Spinal cord (tissue), 10 donors: ENCODE results near the gene CDKAL1. TPM values are rescaled to one million over a fixed set of nuclear protein-coding genes. Genes with fewer than 3 reads are reported as not detected.
"Not testable (repeated sequence)": the region's sequence is repeated elsewhere in the genome, so short reads cannot be mapped to it uniquely, and the experiment has no call there.

Experiments
- DNase-seq, 6 donors: peaks; one replicate each; pipeline versions ENCODE4 v3.0.0 to v3.0.0-alpha.2; 2013 to 2015; ENCODE audit warnings: low spot score in 6 of 6, low read depth in 4 of 6
- H3K27ac ChIP-seq: one replicate; pipeline ENCODE4 v1.5.1; 2013; ENCODE audit warnings: low read depth, low read length, control low read depth
- H3K27me3 ChIP-seq: one replicate; pipeline ENCODE4 v1.6.1; 2013; ENCODE audit warnings: low read length; ENCODE audit not compliant: control insufficient read depth, insufficient read depth
- H3K36me3 ChIP-seq: one replicate; pipeline ENCODE4 v1.6.1; 2013; ENCODE audit warnings: low read length; ENCODE audit not compliant: control insufficient read depth, insufficient read depth
- H3K4me1 ChIP-seq: one replicate; pipeline ENCODE4 v1.6.1; 2013; ENCODE audit warnings: low read length; ENCODE audit not compliant: control insufficient read depth, insufficient read depth
- H3K4me3 ChIP-seq: one replicate; pipeline ENCODE4 v1.5.1; 2013; ENCODE audit warnings: low read depth, low read length, control low read depth
- H3K9me3 ChIP-seq: one replicate; pipeline ENCODE4 v1.6.1; 2013; ENCODE audit warnings: low read length; ENCODE audit not compliant: control insufficient read depth, insufficient read depth
- WGBS: methylation state at CpG from one replicate; pipeline ENCODE4 v1.1.5; 2013; ENCODE audit warnings: missing lambda C conversion rate; ENCODE audit not compliant: insufficient coverage; 5-methylcytosine and 5-hydroxymethylcytosine counted together
- polyA plus RNA-seq, 2 donors: library from polyadenylated mRNA; unstranded; fragments of 120-200 nt; gene quantifications; one replicate each; pipeline ENCODE4 v1.2.1, GENCODE V29; 2013; ENCODE audit not compliant: insufficient read length in 2 of 2
- total RNA-seq, 2 donors: library from RNA; depleted of rRNA in 1 of 2; stranded (reverse); fragments of 120-200 nt in 1 of 2; fragments of >200 nt in 1 of 2; gene quantifications; one replicate each; pipeline versions ENCODE4 v1.2.3 to v1.2.4, GENCODE V29; 2013 to 2014
- donor health status: healthy.

Gene CDKAL1
- total and polyA plus RNA-seq, 4 donors: 15.1 to 34.2 (median 22.0) TPM

- H3K27me3 ChIP-seq: no peaks in the 10 kb centered on the region
- H3K4me3 ChIP-seq: no peak overlapping the region
- no peaks in the 10 kb centered on the region for H3K4me1 ChIP-seq
- H3K9me3 ChIP-seq: peaks cover 4% of the 10 kb centered on the region
- WGBS: no CpG with 5 or more reads among the region's 1 CpG
- no peak overlapping the region for H3K27ac ChIP-seq
- DNase-seq: no peak
- H3K36me3 ChIP-seq: no peaks in the 10 kb centered on the region
Observed at GRCh38 chr6:20816126-20816525, 281.9 kb downstream of the CDKAL1 start.

- no CpG with 5 or more reads among the region's 2 CpGs for whole genome bisulfite sequencing
- DNase-seq: no peak
- no peaks in the 10 kb centered on the region for H3K36me3 ChIP-seq
- peaks cover 4% of the 10 kb centered on the region for H3K9me3 ChIP-seq
- H3K4me1 ChIP-seq: no peaks in the 10 kb centered on the region
- no peak overlapping the region for H3K27ac ChIP-seq
- no peaks in the 10 kb centered on the region for H3K27me3 ChIP-seq
- no peak overlapping the region for H3K4me3 ChIP-seq
Observed at GRCh38 chr6:20817806-20818320, 283.6 kb downstream of the CDKAL1 start.

- no peaks in the 10 kb centered on the region for H3K36me3 ChIP-seq
- H3K27me3 ChIP-seq: no peaks in the 10 kb centered on the region
- 100% methylated on average over 5 of the region's 7 CpGs for WGBS
- H3K27ac ChIP-seq: no peak overlapping the region
- no peak overlapping the region for H3K4me3 ChIP-seq
- H3K4me1 ChIP-seq: no peaks in the 10 kb centered on the region
- DNase-seq: no peak
- no peaks in the 10 kb centered on the region for H3K9me3 ChIP-seq
Observed at GRCh38 chr6:20819774-20820400, 285.6 kb downstream of the CDKAL1 start.

- WGBS: no CpG with 5 or more reads among the region's 6 CpGs
- no peak for DNase-seq
- Histone ChIP-seq H3K4me3 (no peak overlapping the region), H3K9me3 (no peaks in the 10 kb centered on the region), H3K36me3 (no peaks in the 10 kb centered on the region), H3K27ac (no peak overlapping the region), H3K27me3 (no peaks in the 10 kb centered on the region), H3K4me1 (no peaks in the 10 kb centered on the region)
Observed at GRCh38 chr6:20826378-20826777, 292.1 kb downstream of the CDKAL1 start.

DNA sequence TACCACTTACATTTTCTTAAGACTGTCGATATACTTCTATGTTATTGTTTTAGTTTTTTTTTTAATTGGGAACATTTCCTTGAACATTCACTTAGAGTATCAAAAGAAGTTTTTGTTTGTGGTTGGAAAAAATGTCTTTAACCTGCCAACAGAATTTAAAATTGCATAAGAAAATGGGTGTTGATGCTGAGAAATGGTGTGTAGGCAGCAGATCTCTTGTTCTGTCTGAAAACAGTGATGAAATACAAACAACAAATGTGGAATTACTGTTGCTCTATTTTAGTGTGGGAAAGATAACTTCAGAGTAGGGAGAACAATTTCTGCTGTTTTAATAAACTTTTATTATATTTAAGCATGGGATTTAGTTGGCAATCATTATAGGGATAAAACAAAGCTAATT, 293.5 kb downstream of the CDKAL1 start:
- Histone ChIP-seq H3K27ac (no peak overlapping the region), H3K36me3 (no peaks in the 10 kb centered on the region), H3K4me1 (no peaks in the 10 kb centered on the region), H3K27me3 (no peaks in the 10 kb centered on the region), H3K4me3 (no peak overlapping the region), H3K9me3 (no peaks in the 10 kb centered on the region)
- DNase-seq: no peak
- no CpG with 5 or more reads among the region's 1 CpG for WGBS

DNA sequence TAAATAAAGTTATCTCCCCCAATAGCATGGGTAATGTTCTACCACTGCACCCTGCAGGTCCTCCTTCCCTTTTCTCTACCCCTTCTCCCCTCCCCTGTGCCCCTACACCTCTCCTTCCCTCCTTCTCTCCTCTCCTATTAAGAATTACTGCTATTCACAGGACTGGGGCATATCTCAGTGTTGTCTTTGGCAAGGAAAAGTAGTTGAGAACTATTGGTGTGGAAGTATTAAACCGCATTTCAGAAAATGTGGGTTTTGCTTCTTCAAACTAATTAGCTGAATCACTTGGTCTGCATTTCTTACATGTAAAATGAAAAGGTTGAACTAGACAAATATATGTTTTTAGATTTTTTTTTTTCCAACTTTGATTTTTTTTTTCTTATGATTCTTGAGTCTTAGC, 296.3 kb downstream of the CDKAL1 start:
- Histone ChIP-seq H3K9me3 (no peaks in the 10 kb centered on the region), H3K36me3 (no peaks in the 10 kb centered on the region), H3K27ac (no peak overlapping the region), H3K27me3 (no peaks in the 10 kb centered on the region), H3K4me1 (no peaks in the 10 kb centered on the region), H3K4me3 (no peak overlapping the region)
- no CpG with 5 or more reads among the region's 1 CpG for WGBS
- no peak for DNase-seq

- not testable (repeated sequence) for H3K4me1 ChIP-seq, H3K9me3 ChIP-seq, H3K4me3 ChIP-seq, H3K36me3 ChIP-seq, DNase-seq, H3K27ac ChIP-seq, H3K27me3 ChIP-seq
- WGBS: 89% methylated on average over 7 of the region's 7 CpGs
Observed at GRCh38 chr6:20831251-20831650, 297.0 kb downstream of the CDKAL1 start.

- Histone ChIP-seq H3K9me3 (no peaks in the 10 kb centered on the region), H3K4me1 (no peaks in the 10 kb centered on the region), H3K27me3 (no peaks in the 10 kb centered on the region), H3K4me3 (no peak overlapping the region), H3K27ac (no peak overlapping the region), H3K36me3 (no peaks in the 10 kb centered on the region)
- DNase-seq: no peak
- 89% methylated on average over 5 of the region's 8 CpGs for WGBS
Observed at GRCh38 chr6:20833881-20834515, 299.7 kb downstream of the CDKAL1 start.

GRCh38 chr6:20835315-20836010, 301.2 kb downstream of the CDKAL1 start:
- Histone ChIP-seq H3K27ac (no peak overlapping the region), H3K4me3 (no peak overlapping the region), H3K4me1 (no peaks in the 10 kb centered on the region), H3K27me3 (no peaks in the 10 kb centered on the region), H3K36me3 (no peaks in the 10 kb centered on the region), H3K9me3 (no peaks in the 10 kb centered on the region)
- WGBS: 94% methylated on average over 5 of the region's 6 CpGs
- DNase-seq: no peak
